Liver (tissue), 9 donors: ENCODE data around the gene RAB3C. TPM values are rescaled to one million over a fixed set of nuclear protein-coding genes. Genes with fewer than 3 reads are reported as not detected.

ENCODE experiments used
- DNase-seq: peaks from one replicate; pipeline ENCODE4 v3.0.0-alpha.2; 2017; ENCODE audit warnings: low spot score
- H3K27ac ChIP-seq, 2 donors: one replicate each; pipeline ENCODE4 v1.7.0; 2013; ENCODE audit warnings: inconsistent platforms in 2 of 2, low read length in 2 of 2, control low read depth in 1 of 2, low read depth in 1 of 2, mild to moderate bottlenecking in 1 of 2
- H3K27me3 ChIP-seq, 4 donors: one replicate each; pipeline versions ENCODE4 v1.6.1 to v1.7.0; 2013; ENCODE audit warnings: low read length in 3 of 4, inconsistent platforms in 1 of 4, mild to moderate bottlenecking in 1 of 4, moderate library complexity in 1 of 4; ENCODE audit not compliant: control insufficient read depth in 4 of 4, insufficient read depth in 4 of 4
- H3K36me3 ChIP-seq, 4 donors: one replicate each; pipeline versions ENCODE4 v1.6.1 to v1.7.0; 2013; ENCODE audit warnings: low read length in 3 of 4, mild to moderate bottlenecking in 3 of 4, low read depth in 1 of 4, moderate library complexity in 1 of 4; ENCODE audit not compliant: control insufficient read depth in 4 of 4, insufficient read depth in 3 of 4
- H3K4me1 ChIP-seq, 4 donors: one replicate each; pipeline versions ENCODE4 v1.6.1 to v1.7.0; 2013; ENCODE audit warnings: low read length in 3 of 4, mild to moderate bottlenecking in 3 of 4, moderate library complexity in 1 of 4; ENCODE audit not compliant: control insufficient read depth in 4 of 4, insufficient read depth in 4 of 4
- H3K4me3 ChIP-seq, 3 donors: one replicate each; pipeline versions ENCODE4 v1.6.1 to v1.7.0; 2013; ENCODE audit warnings: low read length in 3 of 3, control low read depth in 1 of 3, low read depth in 1 of 3, mild to moderate bottlenecking in 1 of 3
- H3K9ac ChIP-seq, 2 donors: one replicate each; pipeline ENCODE4 v1.7.0; 2013; ENCODE audit warnings: low read length in 2 of 2, mild to moderate bottlenecking in 2 of 2, moderate library complexity in 2 of 2, control low read depth in 1 of 2, low read depth in 1 of 2
- H3K9me3 ChIP-seq, 4 donors: one replicate each; pipeline versions ENCODE4 v1.6.1 to v1.7.0; 2013; ENCODE audit warnings: low read length in 3 of 4; ENCODE audit not compliant: control insufficient read depth in 4 of 4
- EGR1 ChIP-seq, 2 donors: IDR thresholded peaks; 2 replicates each; pipeline ENCODE4 v1.6.1; 2016 to 2018; ENCODE audit warnings: antibody characterized with exemption in 2 of 2, low read depth in 2 of 2
- FOXA1 ChIP-seq: IDR thresholded peaks from 2 replicates; pipeline ENCODE4 v1.6.1; 2016; ENCODE audit warnings: antibody characterized with exemption
- FOXA2 ChIP-seq: IDR thresholded peaks from 2 replicates; pipeline ENCODE4 v1.6.1; 2016; ENCODE audit warnings: antibody characterized with exemption
- GABPA ChIP-seq, 2 donors: IDR thresholded peaks in 1 of 2; conservative IDR thresholded peaks in 1 of 2; 2 replicates each; pipeline ENCODE4 v1.6.1; 2016; ENCODE audit warnings: antibody characterized with exemption in 2 of 2, mild to moderate bottlenecking in 1 of 2, moderate library complexity in 1 of 2
- HNF4A ChIP-seq, 2 donors: conservative IDR thresholded peaks; 2 replicates each; pipeline ENCODE4 v1.6.1; 2016; ENCODE audit warnings: antibody characterized with exemption in 2 of 2, mild to moderate bottlenecking in 2 of 2
- HNF4G ChIP-seq: IDR thresholded peaks from 2 replicates; pipeline ENCODE4 v1.6.1; 2016; ENCODE audit warnings: antibody characterized with exemption
- JUND ChIP-seq, 2 donors: IDR thresholded peaks; 2 replicates each; pipeline ENCODE4 v1.6.1; 2016; ENCODE audit warnings: antibody characterized with exemption in 2 of 2
- MAX ChIP-seq: IDR thresholded peaks from 2 replicates; pipeline ENCODE4 v1.6.1; 2016; ENCODE audit warnings: antibody characterized with exemption
- NR2F2 ChIP-seq: IDR thresholded peaks from 2 replicates; pipeline ENCODE4 v1.6.1; 2016; ENCODE audit warnings: antibody characterized with exemption
- RAD21 ChIP-seq, 2 donors: IDR thresholded peaks; 2 replicates each; pipeline ENCODE4 v1.6.1; 2016; ENCODE audit warnings: antibody characterized with exemption in 2 of 2, mild to moderate bottlenecking in 2 of 2
- RXRA ChIP-seq, 2 donors: IDR thresholded peaks; 2 replicates each; pipeline ENCODE4 v1.6.1; 2017 to 2018; ENCODE audit warnings: antibody characterized with exemption in 2 of 2, mild to moderate bottlenecking in 1 of 2
- SP1 ChIP-seq: IDR thresholded peaks from 2 replicates; pipeline ENCODE4 v1.6.1; 2018; ENCODE audit warnings: antibody characterized with exemption, mild to moderate bottlenecking
- TAF1 ChIP-seq: conservative IDR thresholded peaks from 2 replicates; pipeline ENCODE4 v1.6.1; 2016; ENCODE audit warnings: antibody characterized with exemption, mild to moderate bottlenecking
- YY1 ChIP-seq: IDR thresholded peaks from 2 replicates; pipeline ENCODE4 v1.6.1; 2016; ENCODE audit warnings: antibody characterized with exemption, mild to moderate bottlenecking
- ZBTB33 ChIP-seq: IDR thresholded peaks from 2 replicates; pipeline ENCODE4 v1.6.1; 2016; ENCODE audit warnings: antibody characterized with exemption
- WGBS: extraction: QIAGEN DNeasy Blood & Tissue Kit; methylation state at CpG from one replicate; pipeline ENCODE4 v1.1.7; 2013; 5-methylcytosine and 5-hydroxymethylcytosine counted together
- polyA plus RNA-seq, 2 donors: library from polyadenylated mRNA; stranded (reverse) in 1 of 2; unstranded in 1 of 2; fragments of 200-250 nt in 1 of 2; fragments of >200 nt in 1 of 2; fragmentation: Nextera tagmentation in 1 of 2; extraction: Ambion mirVana in 1 of 2; gene quantifications; one replicate each; pipeline versions ENCODE4 v1.2.1 to v1.2.3, GENCODE V29; 2013 to 2015
- total RNA-seq, 2 donors: library from RNA; depleted of rRNA; stranded (reverse); fragments of >200 nt; gene quantifications; one replicate each; pipeline ENCODE4 v1.2.3, GENCODE V29; 2014
- TF ChIP-seq, protein P1 (sequence below): IDR thresholded peaks from 2 replicates; pipeline ENCODE4 v1.6.1; 2016; ENCODE audit warnings: antibody characterized with exemption
- TF ChIP-seq, protein P2 (sequence below): IDR thresholded peaks from 2 replicates; pipeline ENCODE4 v1.6.1; 2016; ENCODE audit warnings: antibody characterized with exemption, mild to moderate bottlenecking
- TF ChIP-seq, protein P3 (sequence below): fragments of 150-350 bp; IDR thresholded peaks from 2 replicates; pipeline ENCODE4 v1.5.1; 2017; ENCODE audit warnings: improper control_type of control experiment, low read depth, low read length; ENCODE audit not compliant: missing input control
- donor health status: healthy.
- donor health status: healthy.
- donor health status: healthy.
- donor health status: healthy.
- donor health status: healthy.

RAB3C gene
- total and polyA plus RNA-seq, 4 donors = 0.72 to 4.6 (median 1.3) TPM

GRCh38 chr5:58818465-58818864, 235.6 kb downstream of the RAB3C start:
- H3K36me3 ChIP-seq = no peaks in the 10 kb centered on the region
- H3K9ac ChIP-seq = no peak overlapping the region
- no peaks in the 10 kb centered on the region for H3K9me3 ChIP-seq
- H3K4me3 ChIP-seq = no peak overlapping the region
- DNase-seq = no peak
- H3K4me1 ChIP-seq = no peaks in the 10 kb centered on the region
- no peak overlapping the region for H3K27ac ChIP-seq
- TF ChIP-seq RAD21 (IDR thresholded peaks at IDR 0.05) (no peak), YY1 (no peak), HNF4A (conservative IDR thresholded peaks at IDR 0.05) (no peak), TAF1 (no peak), JUND (IDR thresholded peaks at IDR 0.05) (no peak), NR2F2 (no peak), RXRA (IDR thresholded peaks at IDR 0.05) (no peak), ZBTB33 (no peak), GABPA (IDR thresholded peaks at IDR 0.05 in 1 of 2, conservative IDR thresholded peaks at IDR 0.05 in 1 of 2) (no peak), EGR1 (IDR thresholded peaks at IDR 0.05; ENCODE audit: low read depth in 2 of 2) (no peak), FOXA1 (no peak), FOXA2 (no peak), HNF4G (no peak), MAX (no peak), SP1 (no peak)
- TF ChIP-seq, protein P1, sequence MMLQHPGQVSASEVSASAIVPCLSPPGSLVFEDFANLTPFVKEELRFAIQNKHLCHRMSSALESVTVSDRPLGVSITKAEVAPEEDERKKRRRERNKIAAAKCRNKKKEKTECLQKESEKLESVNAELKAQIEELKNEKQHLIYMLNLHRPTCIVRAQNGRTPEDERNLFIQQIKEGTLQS = no peak
- TF ChIP-seq, protein P2, sequence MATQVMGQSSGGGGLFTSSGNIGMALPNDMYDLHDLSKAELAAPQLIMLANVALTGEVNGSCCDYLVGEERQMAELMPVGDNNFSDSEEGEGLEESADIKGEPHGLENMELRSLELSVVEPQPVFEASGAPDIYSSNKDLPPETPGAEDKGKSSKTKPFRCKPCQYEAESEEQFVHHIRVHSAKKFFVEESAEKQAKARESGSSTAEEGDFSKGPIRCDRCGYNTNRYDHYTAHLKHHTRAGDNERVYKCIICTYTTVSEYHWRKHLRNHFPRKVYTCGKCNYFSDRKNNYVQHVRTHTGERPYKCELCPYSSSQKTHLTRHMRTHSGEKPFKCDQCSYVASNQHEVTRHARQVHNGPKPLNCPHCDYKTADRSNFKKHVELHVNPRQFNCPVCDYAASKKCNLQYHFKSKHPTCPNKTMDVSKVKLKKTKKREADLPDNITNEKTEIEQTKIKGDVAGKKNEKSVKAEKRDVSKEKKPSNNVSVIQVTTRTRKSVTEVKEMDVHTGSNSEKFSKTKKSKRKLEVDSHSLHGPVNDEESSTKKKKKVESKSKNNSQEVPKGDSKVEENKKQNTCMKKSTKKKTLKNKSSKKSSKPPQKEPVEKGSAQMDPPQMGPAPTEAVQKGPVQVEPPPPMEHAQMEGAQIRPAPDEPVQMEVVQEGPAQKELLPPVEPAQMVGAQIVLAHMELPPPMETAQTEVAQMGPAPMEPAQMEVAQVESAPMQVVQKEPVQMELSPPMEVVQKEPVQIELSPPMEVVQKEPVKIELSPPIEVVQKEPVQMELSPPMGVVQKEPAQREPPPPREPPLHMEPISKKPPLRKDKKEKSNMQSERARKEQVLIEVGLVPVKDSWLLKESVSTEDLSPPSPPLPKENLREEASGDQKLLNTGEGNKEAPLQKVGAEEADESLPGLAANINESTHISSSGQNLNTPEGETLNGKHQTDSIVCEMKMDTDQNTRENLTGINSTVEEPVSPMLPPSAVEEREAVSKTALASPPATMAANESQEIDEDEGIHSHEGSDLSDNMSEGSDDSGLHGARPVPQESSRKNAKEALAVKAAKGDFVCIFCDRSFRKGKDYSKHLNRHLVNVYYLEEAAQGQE = no peak
- TF ChIP-seq, protein P3, sequence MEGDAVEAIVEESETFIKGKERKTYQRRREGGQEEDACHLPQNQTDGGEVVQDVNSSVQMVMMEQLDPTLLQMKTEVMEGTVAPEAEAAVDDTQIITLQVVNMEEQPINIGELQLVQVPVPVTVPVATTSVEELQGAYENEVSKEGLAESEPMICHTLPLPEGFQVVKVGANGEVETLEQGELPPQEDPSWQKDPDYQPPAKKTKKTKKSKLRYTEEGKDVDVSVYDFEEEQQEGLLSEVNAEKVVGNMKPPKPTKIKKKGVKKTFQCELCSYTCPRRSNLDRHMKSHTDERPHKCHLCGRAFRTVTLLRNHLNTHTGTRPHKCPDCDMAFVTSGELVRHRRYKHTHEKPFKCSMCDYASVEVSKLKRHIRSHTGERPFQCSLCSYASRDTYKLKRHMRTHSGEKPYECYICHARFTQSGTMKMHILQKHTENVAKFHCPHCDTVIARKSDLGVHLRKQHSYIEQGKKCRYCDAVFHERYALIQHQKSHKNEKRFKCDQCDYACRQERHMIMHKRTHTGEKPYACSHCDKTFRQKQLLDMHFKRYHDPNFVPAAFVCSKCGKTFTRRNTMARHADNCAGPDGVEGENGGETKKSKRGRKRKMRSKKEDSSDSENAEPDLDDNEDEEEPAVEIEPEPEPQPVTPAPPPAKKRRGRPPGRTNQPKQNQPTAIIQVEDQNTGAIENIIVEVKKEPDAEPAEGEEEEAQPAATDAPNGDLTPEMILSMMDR = no peak
- no peaks in the 10 kb centered on the region for H3K27me3 ChIP-seq
- whole genome bisulfite sequencing = 85% methylated on average over 1 of the region's 1 CpG

- Histone ChIP-seq H3K4me1 (no peaks in the 10 kb centered on the region), H3K27ac (no peak overlapping the region), H3K9ac (no peak overlapping the region), H3K4me3 (no peak overlapping the region), H3K36me3 (no peaks in the 10 kb centered on the region), H3K27me3 (no peaks in the 10 kb centered on the region), H3K9me3 (no peaks in the 10 kb centered on the region)
- 79% methylated on average over 2 of the region's 2 CpGs for WGBS
- TF ChIP-seq FOXA1 (no peak), YY1 (no peak), EGR1 (IDR thresholded peaks at IDR 0.05; ENCODE audit: low read depth in 2 of 2) (no peak)
- no peak for DNase-seq
Observed at GRCh38 chr5:58825441-58825840, 242.6 kb downstream of the RAB3C start.
